Naive B cell (primary cell): ENCODE data around the gene CHST11. TPM values are rescaled to one million over a fixed set of nuclear protein-coding genes. Genes with fewer than 3 reads are reported as not detected.

ENCODE experiments used
- ATAC-seq, 2 donors: fragments of 150-1000 bp; cut with Tn5 transposase; 2 replicates each; pipeline ENCODE4 v1.10.0; 2021; ENCODE audit warnings: low read depth in 2 of 2, mild to moderate bottlenecking in 2 of 2, moderate library complexity in 2 of 2
- DNase-seq: peaks from one replicate; pipeline ENCODE4 v3.0.0; 2022
- H3K27ac Mint-ChIP-seq, 6 donors: one replicate each; pipeline ENCODE4 v1.8.0; 2020 to 2022; ENCODE audit warnings: mild to moderate bottlenecking in 6 of 6, mixed read lengths in 6 of 6, moderate library complexity in 5 of 6, inconsistent platforms in 2 of 6
- H3K27me3 Mint-ChIP-seq, 3 donors: one replicate each; pipeline ENCODE4 v1.8.0; 2021 to 2022; ENCODE audit warnings: mixed read lengths in 3 of 3, mild to moderate bottlenecking in 1 of 3
- H3K36me3 Mint-ChIP-seq, 2 donors: one replicate each; pipeline ENCODE4 v1.8.0; 2020 to 2022; ENCODE audit warnings: mixed read lengths in 2 of 2, inconsistent platforms in 1 of 2, mild to moderate bottlenecking in 1 of 2
- H3K4me1 Mint-ChIP-seq, 3 donors: one replicate each; pipeline ENCODE4 v1.8.0; 2020 to 2022; ENCODE audit warnings: mixed read lengths in 3 of 3, inconsistent platforms in 1 of 3, mild to moderate bottlenecking in 1 of 3, moderate library complexity in 1 of 3
- H3K4me3 Mint-ChIP-seq, 8 donors: one replicate each; pipeline ENCODE4 v1.8.0; 2020 to 2022; ENCODE audit warnings: mild to moderate bottlenecking in 8 of 8, mixed read lengths in 8 of 8, moderate library complexity in 8 of 8, inconsistent platforms in 2 of 8
- H3K9me3 Mint-ChIP-seq, 7 donors: one replicate each; pipeline ENCODE4 v1.8.0; 2020 to 2022; ENCODE audit warnings: mixed read lengths in 7 of 7, mild to moderate bottlenecking in 5 of 7, inconsistent platforms in 2 of 7, moderate library complexity in 1 of 7
- polyA plus RNA-seq, 6 donors: library from polyadenylated mRNA; unstranded; fragments of 300-500 nt; fragmentation: Illumina TruSeq; gene quantifications; one replicate each; pipeline ENCODE4 v1.2.3, GENCODE V29; 2021; ENCODE audit warnings: low read depth in 6 of 6

Gene CHST11
- polyA plus RNA-seq, 6 donors from 2014 or later = 39.8 to 63.6 (median 58.6) TPM

GRCh38 chr12:104505095-104505818, 48.5 kb downstream of the CHST11 start:
- H3K27ac Mint-ChIP-seq = peak overlapping the region in 4 of 6 donors; percentile 26 to 72 (median 67)
- peaks cover 0 to 17% of the 10 kb centered on the region in 2 donors for H3K36me3 Mint-ChIP-seq
- DNase-seq (peak; percentile 31), ATAC-seq (peak; percentile 66 to 81)
- peaks cover 74 to 100% (median 89%) of the 10 kb centered on the region in 3 donors for H3K4me1 Mint-ChIP-seq
- peaks cover 0 to 3% (median 0%) of the 10 kb centered on the region in 7 donors for H3K9me3 Mint-ChIP-seq
- H3K4me3 Mint-ChIP-seq = peak overlapping the region in 5 of 8 donors; percentile 35 to 80 (median 69)
- no peaks in the 10 kb centered on the region for H3K27me3 Mint-ChIP-seq

GRCh38 chr12:104506676-104507401, 50.1 kb downstream of the CHST11 start:
- ATAC-seq (no peak), DNase-seq (no peak)
- peaks cover 0 to 3% (median 0%) of the 10 kb centered on the region in 7 donors for H3K9me3 Mint-ChIP-seq
- peak overlapping the region in 6 of 8 donors; percentile 30 to 84 (median 32) for H3K4me3 Mint-ChIP-seq
- H3K4me1 Mint-ChIP-seq = peaks cover 81 to 98% (median 95%) of the 10 kb centered on the region in 3 donors
- peaks cover 0 to 17% of the 10 kb centered on the region in 2 donors for H3K36me3 Mint-ChIP-seq
- no peaks in the 10 kb centered on the region for H3K27me3 Mint-ChIP-seq
- peak overlapping the region in 5 of 6 donors; percentile 12 to 94 (median 65) for H3K27ac Mint-ChIP-seq

- Mint-ChIP-seq H3K27ac (peak overlapping the region; percentile 4 to 97 (median 85)), H3K36me3 (peaks cover 0 to 14% of the 10 kb centered on the region in 2 donors), H3K27me3 (no peaks in the 10 kb centered on the region)
Observed at GRCh38 chr12:104507672-104508071, 50.9 kb downstream of the CHST11 start.

GRCh38 chr12:104508752-104509446, 52.2 kb downstream of the CHST11 start:
- H3K27ac Mint-ChIP-seq = peak overlapping the region in 4 of 6 donors; percentile 67 to 96 (median 88)
- H3K36me3 Mint-ChIP-seq = peaks cover 0 to 8% of the 10 kb centered on the region in 2 donors
- peaks cover 0 to 3% (median 0%) of the 10 kb centered on the region in 7 donors for H3K9me3 Mint-ChIP-seq
- no peaks in the 10 kb centered on the region for H3K27me3 Mint-ChIP-seq
- H3K4me1 Mint-ChIP-seq = peaks cover 74 to 87% (median 87%) of the 10 kb centered on the region in 3 donors
- DNase-seq = no peak
- no peak for ATAC-seq
- H3K4me3 Mint-ChIP-seq = peak overlapping the region in 7 of 8 donors; percentile 4 to 79 (median 23)

More at GRCh38 chr12:104507672-104508071, 50.9 kb downstream of the CHST11 start:
- H3K9me3 Mint-ChIP-seq = peaks cover 0 to 3% (median 0%) of the 10 kb centered on the region in 7 donors
- DNase-seq = no peak
- no peak for ATAC-seq
- H3K4me1 Mint-ChIP-seq = peaks cover 82 to 96% (median 93%) of the 10 kb centered on the region in 3 donors
- H3K4me3 Mint-ChIP-seq = peak overlapping the region in 7 of 8 donors; percentile 47 to 84 (median 69)

- Mint-ChIP-seq H3K4me1 (peaks cover 69 to 87% (median 85%) of the 10 kb centered on the region in 3 donors), H3K27ac (peak overlapping the region in 5 of 6 donors; percentile 16 to 63 (median 57)), H3K4me3 (peak overlapping the region in 3 of 8 donors; percentile 17 to 38 (median 22)), H3K36me3 (peaks cover 0 to 8% of the 10 kb centered on the region in 2 donors), H3K27me3 (no peaks in the 10 kb centered on the region), H3K9me3 (peaks cover 0 to 3% (median 0%) of the 10 kb centered on the region in 7 donors)
- no peak for ATAC-seq
- DNase-seq = no peak
Observed at GRCh38 chr12:104510145-104510872, 53.6 kb downstream of the CHST11 start.

GRCh38 chr12:104510873-104511440, 54.2 kb downstream of the CHST11 start:
- Mint-ChIP-seq H3K27ac (peak overlapping the region in 4 of 6 donors; percentile 18 to 74 (median 44)), H3K4me1 (peaks cover 69 to 87% (median 85%) of the 10 kb centered on the region in 3 donors), H3K4me3 (no peak overlapping the region), H3K9me3 (peaks cover 0 to 3% (median 0%) of the 10 kb centered on the region in 7 donors), H3K36me3 (peaks cover 0 to 8% of the 10 kb centered on the region in 2 donors), H3K27me3 (no peaks in the 10 kb centered on the region)
- no peak for DNase-seq
- no peak for ATAC-seq

- H3K27ac Mint-ChIP-seq = peak overlapping the region; percentile 53 to 98 (median 76)
- no peak overlapping the region for H3K4me3 Mint-ChIP-seq
- ATAC-seq = no peak
- no peak for DNase-seq
- H3K27me3 Mint-ChIP-seq = no peaks in the 10 kb centered on the region
- peaks cover 62 to 89% (median 84%) of the 10 kb centered on the region in 3 donors for H3K4me1 Mint-ChIP-seq
- H3K9me3 Mint-ChIP-seq = peaks cover 0 to 3% (median 0%) of the 10 kb centered on the region in 7 donors
- H3K36me3 Mint-ChIP-seq = peaks cover 0 to 6% of the 10 kb centered on the region in 2 donors
Observed at GRCh38 chr12:104513681-104514080, 56.9 kb downstream of the CHST11 start.

- Mint-ChIP-seq H3K4me1 (peaks cover 62 to 89% (median 84%) of the 10 kb centered on the region in 3 donors), H3K4me3 (peak overlapping the region in 1 of 8 donors; percentile 48), H3K36me3 (peaks cover 0 to under 1% of the 10 kb centered on the region in 2 donors), H3K9me3 (no peaks in the 10 kb centered on the region), H3K27me3 (no peaks in the 10 kb centered on the region), H3K27ac (peak overlapping the region; percentile 35 to 98 (median 72))
- no peak for DNase-seq
- no peak for ATAC-seq
Observed at GRCh38 chr12:104514092-104514810, 57.5 kb downstream of the CHST11 start.

- Mint-ChIP-seq H3K27me3 (no peaks in the 10 kb centered on the region), H3K4me1 (peaks cover 66 to 91% (median 84%) of the 10 kb centered on the region in 3 donors), H3K9me3 (no peaks in the 10 kb centered on the region), H3K36me3 (no peaks in the 10 kb centered on the region), H3K4me3 (no peak overlapping the region), H3K27ac (peak overlapping the region in 4 of 6 donors; percentile 8 to 98 (median 90))
- ATAC-seq (no peak), DNase-seq (no peak)
Observed at GRCh38 chr12:104515899-104516298, 59.2 kb downstream of the CHST11 start.

GRCh38 chr12:104516821-104517220, 60.1 kb downstream of the CHST11 start:
- H3K36me3 Mint-ChIP-seq = no peaks in the 10 kb centered on the region
- no peak overlapping the region for H3K4me3 Mint-ChIP-seq
- ATAC-seq (no peak), DNase-seq (no peak)
- H3K4me1 Mint-ChIP-seq = peaks cover 70 to 91% (median 85%) of the 10 kb centered on the region in 3 donors
- no peaks in the 10 kb centered on the region for H3K9me3 Mint-ChIP-seq
- H3K27me3 Mint-ChIP-seq = no peaks in the 10 kb centered on the region
- peak overlapping the region in 5 of 6 donors; percentile 8 to 98 (median 78) for H3K27ac Mint-ChIP-seq

GRCh38 chr12:104517880-104518279, 61.1 kb downstream of the CHST11 start:
- no peaks in the 10 kb centered on the region for H3K9me3 Mint-ChIP-seq
- peak overlapping the region in 5 of 6 donors; percentile 25 to 98 (median 94) for H3K27ac Mint-ChIP-seq
- peaks cover 71 to 93% (median 90%) of the 10 kb centered on the region in 3 donors for H3K4me1 Mint-ChIP-seq
- H3K27me3 Mint-ChIP-seq = no peaks in the 10 kb centered on the region
- DNase-seq = no peak
- H3K4me3 Mint-ChIP-seq = peak overlapping the region in 4 of 8 donors; percentile 8 to 51 (median 25)
- no peaks in the 10 kb centered on the region for H3K36me3 Mint-ChIP-seq
- no peak for ATAC-seq
